ENCODE results near the gene RNU1-3.
"Not testable (repeated sequence)": the region's sequence is repeated elsewhere in the genome, so short reads cannot be mapped to it uniquely, and the experiment has no call there.

DNA sequence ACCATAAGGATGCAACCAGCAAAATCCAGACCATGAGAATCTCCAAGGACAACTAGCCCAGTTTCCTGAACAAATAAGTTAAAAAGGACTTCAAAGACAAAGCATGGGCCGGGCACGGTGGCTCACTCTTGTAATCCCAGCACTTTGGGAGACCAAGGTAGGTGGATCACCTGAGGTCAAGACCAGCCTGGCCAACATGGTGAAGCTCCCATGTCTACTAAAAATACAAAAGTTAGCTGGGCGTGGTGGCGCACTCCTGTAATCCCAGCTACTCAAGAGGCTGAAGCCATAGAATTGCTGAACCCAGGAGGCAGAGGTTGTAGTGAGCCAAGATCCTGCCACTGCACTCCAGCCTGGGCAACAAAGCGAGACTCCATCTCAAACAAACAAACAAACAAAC lies 30.8 kb downstream of the RNU1-3 start:
- TF ChIP-seq, protein P1, sequence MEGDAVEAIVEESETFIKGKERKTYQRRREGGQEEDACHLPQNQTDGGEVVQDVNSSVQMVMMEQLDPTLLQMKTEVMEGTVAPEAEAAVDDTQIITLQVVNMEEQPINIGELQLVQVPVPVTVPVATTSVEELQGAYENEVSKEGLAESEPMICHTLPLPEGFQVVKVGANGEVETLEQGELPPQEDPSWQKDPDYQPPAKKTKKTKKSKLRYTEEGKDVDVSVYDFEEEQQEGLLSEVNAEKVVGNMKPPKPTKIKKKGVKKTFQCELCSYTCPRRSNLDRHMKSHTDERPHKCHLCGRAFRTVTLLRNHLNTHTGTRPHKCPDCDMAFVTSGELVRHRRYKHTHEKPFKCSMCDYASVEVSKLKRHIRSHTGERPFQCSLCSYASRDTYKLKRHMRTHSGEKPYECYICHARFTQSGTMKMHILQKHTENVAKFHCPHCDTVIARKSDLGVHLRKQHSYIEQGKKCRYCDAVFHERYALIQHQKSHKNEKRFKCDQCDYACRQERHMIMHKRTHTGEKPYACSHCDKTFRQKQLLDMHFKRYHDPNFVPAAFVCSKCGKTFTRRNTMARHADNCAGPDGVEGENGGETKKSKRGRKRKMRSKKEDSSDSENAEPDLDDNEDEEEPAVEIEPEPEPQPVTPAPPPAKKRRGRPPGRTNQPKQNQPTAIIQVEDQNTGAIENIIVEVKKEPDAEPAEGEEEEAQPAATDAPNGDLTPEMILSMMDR (IDR thresholded peaks at IDR 0.05): not testable (repeated sequence)
- not testable (repeated sequence) for TF ChIP-seq POLR2A (IDR thresholded peaks at IDR 0.05)

Measured in lower leg skin (tissue), 3 donors.